HG02852 (cell line): ENCODE data around the gene COL5A1.

Experiments
- ATAC-seq: cut with Tn5 transposase; IDR thresholded peaks from one replicate; pipeline ENCODE4 v1.9.1; 2021; ENCODE audit warnings: mild to moderate bottlenecking, moderate library complexity; ENCODE audit not compliant: unreplicated experiment

Gene COL5A1

DNA sequence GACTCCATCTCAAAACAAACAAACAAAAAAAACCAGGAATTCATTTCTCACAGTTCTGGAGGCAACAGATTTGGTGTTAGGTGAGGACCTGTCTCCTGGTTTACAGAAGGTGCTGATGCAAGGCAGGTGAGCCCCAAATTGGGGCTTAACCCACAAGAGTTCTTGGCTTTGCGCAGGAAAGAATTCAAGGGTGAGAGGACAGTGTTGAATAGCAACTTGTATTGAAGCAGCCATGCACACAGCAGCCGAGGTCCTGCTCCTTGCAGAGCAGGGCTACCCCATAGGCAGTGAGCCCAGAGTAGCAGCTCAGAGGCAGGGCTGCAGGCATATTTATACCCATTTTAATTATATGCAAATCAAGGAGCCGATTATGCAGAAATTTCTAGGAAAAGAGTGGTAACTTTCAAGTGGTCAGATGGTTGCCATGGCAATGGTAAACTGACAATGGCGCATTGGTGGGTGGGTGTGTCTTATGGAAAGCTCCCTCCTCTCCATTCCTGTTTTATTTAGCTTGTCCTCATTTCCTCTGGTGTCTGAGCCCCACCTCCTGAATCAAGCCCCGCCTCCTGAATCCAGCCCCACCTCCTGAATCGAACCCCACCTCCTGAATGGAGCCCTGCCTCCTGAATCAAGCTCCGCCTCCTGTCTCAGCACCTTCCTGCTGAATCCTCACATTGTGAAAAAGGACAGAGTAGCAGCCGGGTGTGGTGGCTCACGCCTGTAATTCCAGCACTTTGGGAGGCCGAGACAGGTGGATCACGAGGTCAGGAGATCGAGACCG lies 34.5 kb upstream of the COL5A1 start:
- ATAC-seq, result no peak

DNA sequence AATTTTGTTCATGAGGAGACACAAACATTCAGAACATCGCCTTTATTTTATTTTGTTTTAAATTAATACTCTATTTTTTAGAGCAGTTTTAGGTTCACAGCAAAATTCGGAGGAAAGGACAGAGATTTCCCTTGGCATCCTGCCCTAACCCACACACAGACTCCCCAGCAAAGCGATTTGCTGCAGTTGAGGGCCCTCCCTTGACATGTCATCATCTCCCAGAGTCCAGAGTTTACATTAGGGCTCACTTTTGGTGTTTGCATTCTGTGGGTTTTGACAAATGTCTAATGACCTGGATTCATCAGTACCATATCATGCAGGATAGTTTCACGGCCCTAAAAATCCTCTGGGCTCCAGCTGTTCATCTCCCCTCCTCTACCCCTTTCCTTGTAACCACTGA lies 33.6 kb upstream of the COL5A1 start:
- no peak for ATAC-seq

DNA sequence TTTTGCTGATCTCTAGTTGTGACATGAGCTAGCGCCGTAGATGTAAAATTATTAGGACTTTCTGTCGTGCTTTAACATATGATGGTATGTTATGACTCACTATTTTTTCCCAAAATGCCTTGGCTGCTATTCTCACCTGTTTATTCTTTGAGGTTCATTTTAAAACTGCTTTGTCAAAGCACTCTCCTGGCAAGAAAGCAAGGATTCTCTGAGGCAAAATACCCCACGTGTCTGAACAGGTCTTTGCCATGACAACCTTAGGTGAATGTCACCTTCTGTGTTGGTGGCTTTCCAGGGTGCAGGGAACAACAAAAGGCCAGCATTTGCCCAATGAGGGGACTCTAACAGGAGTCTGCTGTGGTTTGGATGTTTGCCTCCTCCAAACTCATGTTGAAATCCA lies 30.6 kb upstream of the COL5A1 start:
- no peak for ATAC-seq

DNA sequence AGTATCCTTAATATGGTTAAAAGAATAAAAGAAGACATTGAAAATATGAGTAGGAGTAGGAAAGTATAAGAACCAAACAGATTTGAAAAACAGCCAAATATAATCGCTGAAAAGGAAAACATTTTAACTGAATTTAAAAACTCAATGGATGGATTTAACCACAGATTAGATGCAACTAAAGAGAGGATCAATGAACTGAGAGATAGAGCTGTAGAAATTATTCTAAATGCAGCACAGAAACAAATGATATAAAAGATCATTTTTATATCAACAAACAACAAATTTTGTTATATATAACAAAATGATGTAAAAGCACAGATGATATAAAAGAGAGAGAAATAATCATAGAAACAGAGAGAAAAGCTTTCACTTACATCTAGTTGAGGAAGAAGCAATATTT lies 29.3 kb upstream of the COL5A1 start:
- ATAC-seq, result no peak

DNA sequence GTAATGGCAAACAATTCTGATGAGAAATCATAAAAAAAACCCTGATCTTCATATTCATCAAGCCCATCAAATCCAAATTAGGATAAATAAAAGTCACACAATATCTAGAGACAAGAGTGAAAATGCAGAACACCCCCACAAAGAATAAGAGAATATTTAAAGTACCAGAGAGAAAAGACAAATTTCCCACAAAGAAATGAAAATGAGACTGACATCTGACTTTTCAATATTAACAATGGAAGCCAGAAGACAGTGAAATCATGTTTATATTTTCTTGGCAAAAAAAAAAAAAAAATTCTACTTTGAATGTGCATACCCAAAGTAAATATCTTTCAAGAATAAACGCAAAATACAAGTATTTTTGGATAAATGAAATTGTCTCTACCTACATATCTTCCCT lies 28.9 kb upstream of the COL5A1 start:
- ATAC-seq, result no peak

DNA sequence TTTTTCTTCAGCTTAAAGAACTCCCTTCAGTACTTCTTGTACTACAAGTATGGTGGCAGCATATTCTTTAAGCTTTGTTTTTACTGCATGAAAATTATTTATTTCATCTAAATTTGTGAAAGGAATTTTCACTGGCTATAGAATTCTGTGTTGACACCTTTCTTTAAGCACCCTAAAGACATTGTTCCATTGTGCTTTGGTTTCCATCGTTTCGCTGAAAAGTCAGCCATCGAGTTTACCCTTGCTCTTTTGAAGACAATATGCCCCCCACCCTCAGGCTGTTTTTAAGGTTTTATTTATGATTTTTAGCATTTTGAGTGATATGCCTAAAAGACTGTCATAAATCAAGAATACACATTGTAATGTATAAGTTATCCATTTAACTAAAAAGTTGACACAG lies 27.3 kb upstream of the COL5A1 start:
- no peak for ATAC-seq

DNA sequence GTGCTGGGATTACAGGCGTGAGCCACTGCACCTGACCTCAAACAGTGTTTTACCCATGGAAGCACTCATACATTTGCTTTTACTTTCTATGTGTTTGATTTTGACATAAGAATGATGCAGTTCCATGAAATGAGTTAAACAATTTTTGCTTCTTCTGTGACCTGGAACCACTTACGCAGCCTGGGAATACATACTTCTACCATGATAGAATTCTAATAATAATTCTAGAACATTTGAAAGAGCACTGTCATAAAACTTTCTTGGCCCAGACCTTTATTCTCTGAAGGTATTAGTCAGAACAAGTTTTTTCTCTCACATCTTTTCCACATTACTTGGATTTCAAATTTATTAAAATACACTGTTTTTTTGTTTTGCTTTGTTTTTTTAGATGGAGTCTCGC lies 25.3 kb upstream of the COL5A1 start:
- no peak for ATAC-seq

DNA sequence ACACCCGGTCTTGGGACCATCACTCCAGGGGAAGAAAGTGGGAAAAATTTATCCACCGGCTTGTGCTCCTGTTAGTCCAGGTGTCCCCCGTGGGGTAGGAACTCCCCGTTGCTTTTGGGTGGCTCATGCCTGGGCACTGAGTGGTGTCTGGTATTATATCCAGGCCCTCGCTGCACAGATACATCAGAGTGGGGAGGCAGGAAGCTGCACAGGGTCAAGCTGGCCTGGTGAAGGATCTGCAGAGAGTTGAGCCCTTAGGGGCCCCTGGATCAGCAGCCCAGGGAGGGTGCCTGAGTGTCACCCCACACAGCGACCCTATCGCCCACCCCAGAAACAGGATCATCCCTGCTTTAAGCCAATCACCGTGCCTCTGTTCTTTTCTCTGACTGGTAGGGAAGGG lies 24.4 kb upstream of the COL5A1 start:
- ATAC-seq, result no peak

DNA sequence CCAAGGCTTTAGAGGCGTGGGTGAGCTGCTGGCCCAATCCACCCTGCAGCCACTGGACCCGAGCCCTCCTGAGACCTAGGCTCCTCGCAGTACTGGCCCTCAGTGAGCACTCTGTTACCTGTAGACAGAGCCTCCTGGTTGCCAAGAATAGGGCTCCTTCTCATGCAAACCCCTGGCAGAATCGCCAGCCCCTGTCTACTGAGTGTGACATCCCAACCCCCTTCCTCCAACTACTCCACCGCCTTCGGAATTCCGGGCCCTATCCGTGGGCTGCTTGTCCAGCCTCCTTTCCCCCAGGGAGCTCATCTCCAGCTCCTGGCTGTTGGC lies 23.8 kb upstream of the COL5A1 start:
- no peak for ATAC-seq

DNA sequence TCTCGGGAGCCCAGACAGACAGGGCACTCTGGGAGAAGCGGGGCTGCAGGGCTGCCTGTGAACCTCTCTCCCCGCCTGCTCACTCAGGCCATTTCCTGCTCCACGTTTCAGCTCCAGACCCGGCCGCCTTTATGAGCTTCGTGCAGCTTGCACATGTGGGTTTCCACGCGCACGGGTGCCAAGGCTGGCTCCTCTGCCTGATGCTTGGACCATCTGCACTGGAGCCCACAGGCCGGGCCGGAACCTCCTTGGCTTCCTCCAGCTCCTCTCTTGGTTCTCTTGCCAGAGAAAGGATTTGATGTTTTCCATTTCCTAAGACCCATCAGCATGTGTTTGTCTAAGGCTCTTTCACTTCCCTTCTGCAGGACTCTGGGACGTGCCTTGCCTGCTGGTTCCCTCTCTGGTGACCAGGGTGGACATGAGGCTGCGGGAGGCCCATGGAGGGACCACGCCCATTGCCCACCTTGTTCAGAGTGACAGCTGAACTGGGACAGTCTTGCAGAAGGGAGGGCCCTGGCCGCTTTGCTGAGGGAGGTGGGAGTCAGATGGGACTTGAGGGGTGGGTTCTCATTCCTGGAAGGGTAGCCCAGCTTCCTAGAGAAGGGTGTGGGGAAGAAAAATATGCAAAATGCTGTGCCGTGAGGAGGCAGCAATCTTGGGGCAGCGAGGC lies 23.3 kb upstream of the COL5A1 start:
- ATAC-seq, result no peak

DNA sequence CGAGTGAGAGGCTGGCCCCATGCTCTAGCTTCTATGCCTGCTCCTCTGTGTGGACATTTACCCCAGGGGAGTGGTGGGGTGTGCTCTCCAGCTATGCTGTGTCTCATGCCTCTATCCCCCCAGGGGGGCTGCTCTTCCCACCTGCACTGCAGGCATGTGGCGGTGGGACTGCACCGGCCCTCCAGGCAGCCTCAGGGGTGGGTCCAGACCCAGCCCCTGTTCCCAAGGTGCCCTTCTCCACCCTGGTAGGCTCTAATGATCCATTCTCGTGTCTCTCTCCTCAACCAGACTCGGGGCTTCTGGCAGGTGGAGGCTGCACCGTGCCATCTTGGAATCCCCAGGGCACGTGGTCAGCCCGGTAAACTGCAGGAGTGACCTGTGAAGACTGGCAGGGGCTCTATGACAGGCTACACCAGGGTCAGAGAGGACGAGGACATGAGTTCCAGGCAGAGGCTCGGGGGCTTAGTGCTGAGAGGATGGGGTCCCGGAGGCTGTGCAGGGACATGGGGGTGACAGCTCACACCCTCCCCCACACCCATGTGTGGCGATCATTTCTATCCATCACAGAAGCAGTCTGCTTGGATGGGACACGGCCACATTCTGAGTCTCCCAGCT lies 22.7 kb upstream of the COL5A1 start:
- no peak for ATAC-seq

DNA sequence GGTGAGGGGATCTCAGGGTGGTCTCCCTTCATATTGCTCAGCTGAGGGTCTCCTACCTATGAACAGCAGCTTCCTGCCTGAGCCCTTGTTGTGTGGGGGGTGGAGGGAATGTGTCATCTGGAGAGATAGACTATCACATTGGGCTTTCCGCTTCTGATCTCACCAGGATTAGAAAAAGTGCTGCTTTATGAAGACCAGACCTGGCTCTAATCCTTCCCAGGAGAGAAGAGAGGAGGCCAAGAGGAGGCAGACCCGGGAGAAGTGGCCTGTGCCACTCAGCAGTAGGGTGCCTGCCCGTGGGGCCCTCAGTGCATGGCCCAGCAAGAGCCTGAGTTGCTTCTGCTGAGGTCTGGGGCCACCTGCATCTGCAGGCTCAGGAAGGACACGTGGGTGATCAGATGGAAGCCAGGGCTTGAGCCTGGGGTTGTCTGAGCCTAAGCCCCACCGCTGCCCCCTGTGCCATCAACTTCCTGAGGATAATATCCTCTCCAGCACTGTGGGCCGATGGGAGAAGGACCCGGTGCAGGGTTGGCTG lies 22.1 kb upstream of the COL5A1 start:
- no peak for ATAC-seq

DNA sequence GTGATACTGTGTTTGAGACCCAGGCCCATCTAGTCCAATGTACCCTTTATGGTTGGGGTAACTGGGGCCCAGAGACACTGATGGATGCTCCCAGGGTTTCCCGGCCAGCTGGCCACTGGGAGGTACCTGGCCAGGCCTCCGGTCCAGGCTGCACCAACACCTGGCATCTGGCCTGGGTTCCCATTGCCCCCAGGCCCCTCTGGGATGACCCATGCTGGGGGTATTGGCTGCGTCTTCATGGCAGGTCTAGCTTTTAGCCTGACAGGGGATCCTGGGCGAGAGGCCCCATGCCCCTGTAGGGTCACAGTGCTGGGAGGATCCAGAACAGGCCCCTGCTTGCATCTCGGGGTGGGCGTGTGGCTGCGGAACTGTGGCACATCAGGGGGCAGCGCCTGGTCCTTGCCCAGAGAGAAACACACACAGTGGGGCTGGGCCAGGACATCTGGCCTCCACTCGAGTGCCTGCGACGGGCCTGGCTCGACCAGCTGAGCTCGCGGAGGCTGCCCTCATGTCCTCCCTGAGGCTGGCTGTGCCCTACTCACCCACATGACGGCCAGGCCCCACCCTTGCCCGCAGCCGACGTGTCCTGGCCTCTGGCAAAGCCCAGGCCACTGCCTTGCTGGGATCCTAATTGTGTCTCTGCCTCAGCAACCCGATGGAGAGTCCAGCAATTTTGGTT lies 21.5 kb upstream of the COL5A1 start:
- ATAC-seq, result no peak

DNA sequence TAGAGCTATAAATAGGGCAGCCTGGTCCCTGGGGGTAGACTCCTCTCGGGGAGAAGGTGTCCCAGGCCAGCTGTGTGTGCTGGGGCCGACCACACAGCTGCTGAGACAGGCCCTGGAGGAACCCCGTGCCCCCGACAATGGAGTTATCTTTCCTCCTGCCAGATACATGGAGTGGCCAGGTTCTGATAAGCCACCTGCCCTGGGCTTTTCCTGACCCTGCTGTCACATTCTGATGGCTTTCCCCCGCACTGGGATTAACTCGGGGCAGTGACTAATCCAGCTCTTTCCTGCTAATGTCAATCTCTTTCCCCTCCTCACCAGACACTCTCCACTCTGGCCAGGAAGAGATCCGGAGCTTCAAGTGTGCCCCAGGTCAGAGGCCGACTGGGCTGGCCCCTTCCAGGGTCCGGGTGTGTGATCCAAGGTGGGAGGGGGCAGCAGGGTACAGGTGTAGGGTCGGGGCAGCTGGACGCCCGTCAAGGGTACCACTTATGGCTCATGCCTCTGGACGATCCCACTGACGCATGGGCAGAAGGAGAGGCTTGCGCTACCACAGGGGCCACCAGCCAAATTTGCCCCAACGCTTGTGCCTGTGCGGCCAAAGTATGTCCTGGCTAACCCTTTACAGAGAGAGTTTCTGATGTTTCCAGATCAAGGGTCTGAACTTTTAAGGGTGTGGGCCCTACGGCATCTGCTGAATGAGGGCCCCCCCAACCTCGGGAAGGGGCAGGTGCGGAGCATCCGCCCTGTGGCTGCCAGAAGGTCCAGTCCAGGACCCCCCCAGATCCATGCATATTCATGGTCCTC lies 20.6 kb upstream of the COL5A1 start:
- ATAC-seq, result no peak

DNA sequence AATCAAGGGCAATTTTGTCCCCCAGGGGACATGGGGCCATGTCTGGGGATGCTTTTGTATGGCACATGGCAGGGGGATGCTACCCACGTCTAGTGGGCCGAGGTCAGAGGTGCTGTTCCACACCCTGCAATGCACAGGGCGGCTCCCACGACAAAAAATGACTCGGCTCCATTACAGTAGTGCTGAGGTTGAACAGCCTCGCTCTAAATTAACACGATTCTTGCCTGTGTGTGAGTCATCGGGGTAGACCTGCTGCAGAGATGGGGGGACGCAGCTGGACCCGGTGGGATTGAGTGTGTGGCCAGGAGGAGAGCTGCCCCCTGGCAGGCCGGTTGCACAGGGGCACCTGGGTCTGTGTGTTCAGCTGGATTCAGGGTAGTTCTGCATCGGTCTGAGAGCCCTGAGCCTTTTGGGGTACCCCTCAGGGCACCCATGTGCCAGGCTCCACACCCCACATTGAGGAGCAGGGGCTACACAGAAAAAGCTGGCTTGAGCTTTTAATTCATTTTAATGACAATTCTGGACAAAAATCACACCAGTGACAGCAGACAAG lies 20.0 kb upstream of the COL5A1 start:
- ATAC-seq, result no peak

DNA sequence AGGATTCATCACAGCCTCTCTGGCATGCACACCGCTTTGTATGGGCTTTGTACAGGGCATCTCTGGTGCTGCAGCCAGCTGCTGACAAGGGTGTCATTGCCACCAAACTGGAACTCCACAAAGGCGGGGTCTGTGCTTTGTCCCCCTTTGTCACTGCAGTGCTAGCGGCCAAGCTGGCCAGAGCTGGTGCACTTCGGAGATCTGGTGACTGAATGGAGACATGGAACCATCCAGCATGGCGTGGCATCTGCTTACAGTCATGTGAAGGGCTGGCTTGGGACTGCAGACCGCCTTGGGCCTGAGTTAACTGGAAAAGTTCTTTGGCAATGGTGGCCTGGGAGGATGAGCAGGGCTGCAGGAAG lies 18.7 kb upstream of the COL5A1 start:
- no peak for ATAC-seq

DNA sequence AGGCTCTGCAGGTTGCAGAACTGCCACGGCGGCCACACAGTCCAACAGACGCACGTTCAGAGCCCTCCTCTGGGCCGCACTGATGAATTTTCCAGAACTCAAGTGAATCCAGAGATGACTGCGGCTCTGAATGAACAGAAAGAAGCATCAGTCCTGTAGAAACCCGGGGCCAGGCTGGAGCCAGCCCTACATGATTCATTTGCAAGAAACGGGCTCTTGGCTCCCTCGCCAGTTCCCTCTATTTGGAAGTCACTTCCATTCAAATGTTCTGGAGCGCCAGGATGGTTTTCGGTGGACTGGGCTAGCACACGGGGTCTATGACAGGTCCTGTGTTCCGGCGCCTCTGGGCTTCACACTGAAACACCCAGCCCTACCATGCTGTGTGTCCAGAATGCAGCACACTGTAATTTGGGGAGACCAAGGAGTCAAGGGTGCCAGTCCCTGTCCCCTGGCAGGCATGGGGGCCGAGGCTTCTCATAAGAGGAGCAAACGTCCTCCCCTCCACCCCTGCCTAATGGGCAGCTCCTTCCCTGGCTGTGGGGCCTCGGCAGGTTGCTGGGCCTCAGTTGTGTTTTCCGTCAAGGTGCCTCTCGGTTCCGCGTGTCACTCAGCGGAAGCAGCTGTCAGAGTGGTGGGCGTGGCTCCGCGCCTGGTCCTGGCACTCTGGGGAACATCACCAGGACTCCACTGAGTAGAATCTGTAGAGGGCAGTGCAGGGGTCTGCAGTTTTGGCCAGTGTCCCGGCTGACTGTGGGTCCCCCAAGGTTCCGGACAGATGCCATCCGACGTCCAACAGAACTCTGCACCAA lies 18.1 kb upstream of the COL5A1 start:
- ATAC-seq, result no peak

DNA sequence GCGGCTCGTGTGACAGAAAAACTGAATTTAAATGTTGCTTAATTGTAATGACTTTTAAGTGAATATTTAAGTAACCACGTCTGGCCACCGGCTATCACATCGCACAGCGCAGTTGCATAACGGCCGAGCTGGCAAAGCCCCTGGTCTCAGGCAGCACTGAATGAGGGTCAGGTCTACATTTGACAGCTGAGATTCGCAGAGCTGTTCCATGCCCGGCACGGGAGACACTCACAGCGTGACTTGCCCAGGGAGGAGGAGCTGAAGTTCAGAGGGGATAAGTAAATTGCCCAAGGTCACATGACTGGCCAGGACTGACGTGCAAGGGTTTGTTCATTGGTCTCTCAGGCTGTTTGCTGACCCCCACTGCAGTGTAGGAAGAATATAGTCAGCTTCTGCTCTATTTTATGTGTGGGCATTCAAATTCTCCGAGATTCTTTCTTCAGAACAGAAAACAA lies 17.4 kb upstream of the COL5A1 start:
- ATAC-seq, result no peak

DNA sequence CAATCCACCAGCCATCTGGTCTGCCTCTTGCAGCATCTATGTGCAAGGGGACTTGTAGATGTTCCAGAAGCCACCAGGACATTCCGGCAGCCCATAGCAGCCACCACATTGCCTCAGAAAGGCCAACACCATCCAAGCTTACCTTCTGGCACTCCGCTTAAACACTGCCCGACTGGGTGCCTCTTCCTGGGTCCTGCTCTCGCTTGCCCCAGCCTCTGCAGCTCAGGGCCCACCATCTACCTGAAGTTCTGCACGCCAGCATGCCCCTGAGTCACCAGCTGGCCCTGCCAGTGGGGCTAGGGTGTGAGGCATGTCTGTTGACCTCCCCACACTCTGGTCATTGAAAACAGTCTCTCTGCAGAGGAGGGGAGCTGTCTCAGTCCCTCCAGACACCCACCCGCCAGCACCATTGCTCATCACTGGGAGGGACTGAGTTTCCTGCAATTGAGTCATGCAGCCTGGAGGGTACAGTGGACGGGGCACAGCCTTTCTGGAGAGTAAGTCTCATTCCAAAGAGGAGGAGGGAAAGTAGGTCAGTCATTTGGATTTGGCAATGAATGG lies 16.9 kb upstream of the COL5A1 start:
- ATAC-seq, result no peak
